Neuronal stem cell (in vitro differentiated cells): Measurements from ENCODE around the gene TGFBR3L.

ENCODE experiments used
- DNase-seq: peaks from one replicate; pipeline ENCODE4 v3.0.0-alpha.2; 2013; ENCODE audit warnings: low spot score
- H2AFZ ChIP-seq: one replicate; pipeline ENCODE4 v1.6.1; 2013; ENCODE audit warnings: mild to moderate bottlenecking, low read length, inconsistent platforms
- H2AK5ac ChIP-seq: 2 replicates; pipeline ENCODE4 v1.6.1; 2013; ENCODE audit warnings: low read depth, mild to moderate bottlenecking, inconsistent platforms, low read length, moderate library complexity, mixed read lengths
- H2BK120ac ChIP-seq: 2 replicates; pipeline ENCODE4 v1.6.1; 2013; ENCODE audit warnings: low read depth, mild to moderate bottlenecking, inconsistent platforms, low read length, moderate library complexity, mixed read lengths
- H2BK12ac ChIP-seq: one replicate; pipeline ENCODE4 v1.6.1; 2013; ENCODE audit warnings: low read length, inconsistent platforms
- H2BK15ac ChIP-seq: 2 replicates; pipeline ENCODE4 v1.6.1; 2013; ENCODE audit warnings: mild to moderate bottlenecking, low read length, inconsistent platforms, mixed read lengths
- H2BK5ac ChIP-seq: one replicate; pipeline ENCODE4 v1.6.1; 2013; ENCODE audit warnings: inconsistent platforms, mild to moderate bottlenecking, low read length, moderate library complexity
- H3K14ac ChIP-seq: one replicate; pipeline ENCODE4 v1.6.1; 2013; ENCODE audit warnings: low read length, inconsistent platforms
- H3K18ac ChIP-seq: 2 replicates; pipeline ENCODE4 v1.6.1; 2013; ENCODE audit warnings: low read length, inconsistent platforms
- H3K23ac ChIP-seq: 2 replicates; pipeline ENCODE4 v1.6.1; 2013; ENCODE audit warnings: low read depth, mild to moderate bottlenecking, mixed read lengths, low read length, inconsistent platforms; ENCODE audit not compliant: poor library complexity
- H3K27ac ChIP-seq: replicated peaks from 3 replicates; pipeline ENCODE4 v1.5.1; 2013; ENCODE audit warnings: low read length, inconsistent platforms
- H3K27me3 ChIP-seq, 3 experiments: 2 replicates each; pipeline ENCODE4 v1.6.1; 2013; ENCODE audit warnings: low read length in 3 of 3, mild to moderate bottlenecking in 2 of 3, inconsistent platforms in 1 of 3, low read depth in 1 of 3, mixed read lengths in 1 of 3, moderate library complexity in 1 of 3; ENCODE audit not compliant: control insufficient read depth in 3 of 3, insufficient read depth in 3 of 3
- H3K36me3 ChIP-seq, 2 donors: replicated peaks in 1 of 2; 2 replicates each; pipeline ENCODE4 v1.6.1; 2013; ENCODE audit warnings: low read length in 2 of 2; ENCODE audit not compliant: control insufficient read depth in 2 of 2, insufficient read depth in 2 of 2
- H3K4ac ChIP-seq: 2 replicates; pipeline ENCODE4 v1.6.1; 2013; ENCODE audit warnings: inconsistent platforms, mild to moderate bottlenecking, low read length, moderate library complexity
- H3K4me1 ChIP-seq, 2 donors: 1 replicate in 1 of 2; 2 replicates in 1 of 2; pipeline ENCODE4 v1.6.1; 2013; ENCODE audit warnings: low read length in 2 of 2, low read depth in 1 of 2; ENCODE audit not compliant: control insufficient read depth in 2 of 2, insufficient read depth in 1 of 2
- H3K4me2 ChIP-seq: one replicate; pipeline ENCODE4 v1.6.1; 2013; ENCODE audit warnings: mild to moderate bottlenecking, low read length, inconsistent platforms; ENCODE audit not compliant: insufficient read depth, poor library complexity, severe bottlenecking
- H3K4me3 ChIP-seq, 2 donors: 2 replicates each; pipeline ENCODE4 v1.5.1; 2013; ENCODE audit warnings: low read length in 2 of 2, mild to moderate bottlenecking in 2 of 2, inconsistent platforms in 1 of 2, moderate library complexity in 1 of 2
- H3K79me1 ChIP-seq: one replicate; pipeline ENCODE4 v1.6.1; 2013; ENCODE audit warnings: low read depth, mild to moderate bottlenecking, inconsistent platforms, low read length, moderate library complexity
- H3K9ac ChIP-seq: one replicate; pipeline ENCODE4 v1.6.1; 2013; ENCODE audit warnings: mild to moderate bottlenecking, low read depth, low read length, inconsistent platforms; ENCODE audit not compliant: poor library complexity
- H3K9me3 ChIP-seq, 2 donors: replicated peaks in 1 of 2; 2 replicates each; pipeline versions ENCODE3 to v1.6.1; 2013; ENCODE audit warnings: low read length in 2 of 2, mild to moderate bottlenecking in 2 of 2, inconsistent platforms in 1 of 2, low read depth in 1 of 2, mixed read lengths in 1 of 2, moderate library complexity in 1 of 2; ENCODE audit not compliant: control insufficient read depth in 2 of 2, insufficient read depth in 1 of 2
- H4K8ac ChIP-seq: one replicate; pipeline ENCODE4 v1.6.1; 2013; ENCODE audit warnings: low read depth, mild to moderate bottlenecking, inconsistent platforms, low read length, moderate library complexity
- H4K91ac ChIP-seq: one replicate; pipeline ENCODE4 v1.6.1; 2013; ENCODE audit warnings: low read length, low read depth, mild to moderate bottlenecking, inconsistent platforms; ENCODE audit not compliant: poor library complexity
- WGBS, 2 donors: extraction: QIAGEN DNeasy Blood & Tissue Kit; methylation state at CpG; one replicate each; pipeline ENCODE4 v1.1.7; 2013; ENCODE audit warnings: missing lambda C conversion rate in 2 of 2, mixed read lengths in 1 of 2; ENCODE audit not compliant: insufficient read length in 2 of 2, insufficient replicate concordance in 1 of 2; ENCODE audit errors: extremely low coverage in 2 of 2; 5-methylcytosine and 5-hydroxymethylcytosine counted together

Gene TGFBR3L

DNA sequence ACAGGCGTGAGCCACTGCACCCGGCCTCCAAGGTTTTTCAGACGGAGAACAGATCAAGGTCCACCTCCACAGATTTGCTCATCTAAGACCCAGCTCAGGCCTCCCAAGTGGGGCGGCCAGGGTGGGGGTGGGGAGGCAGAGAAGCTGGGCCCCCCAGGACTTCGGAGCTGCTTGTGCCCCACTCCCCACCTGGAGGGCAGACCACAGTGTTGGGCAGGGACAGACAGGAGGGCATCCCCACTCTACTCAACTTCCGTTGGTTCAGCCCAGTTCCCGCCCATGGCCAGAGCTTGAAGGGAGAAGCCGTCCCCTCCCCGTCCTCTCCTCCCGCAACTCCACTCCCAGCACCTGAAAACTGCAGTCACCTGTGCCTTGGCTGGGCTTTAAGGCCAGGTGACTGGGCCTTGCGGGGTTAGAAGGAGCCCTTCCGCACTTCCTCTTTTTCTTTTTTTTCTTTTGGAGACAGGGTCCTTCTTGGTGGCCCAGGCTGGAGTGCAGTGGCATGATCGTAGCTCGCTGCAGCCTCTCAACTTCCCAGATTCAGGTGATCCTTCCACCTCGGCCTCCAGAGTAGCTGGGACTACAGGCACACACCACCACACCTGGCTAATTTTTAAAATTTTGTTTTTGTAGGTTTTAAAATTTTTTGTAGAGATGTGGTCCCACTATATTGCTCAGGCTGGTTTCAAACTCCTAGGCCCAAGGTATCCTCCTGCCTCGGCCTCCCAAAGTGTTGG, 27.1 kb upstream of the TGFBR3L start:
- Histone ChIP-seq H3K4me1 (peaks cover 0 to 7% of the 10 kb centered on the region in 2 donors), H3K4me2 (peak overlapping the region; percentile 81), H3K4me3 (no peak overlapping the region), H2BK15ac (peak overlapping the region; percentile 38), H3K23ac (peak overlapping the region; percentile 65), H3K9ac (no peak overlapping the region), H3K18ac (peak overlapping the region; percentile 89), H4K91ac (no peak overlapping the region), H3K36me3 (no peaks in the 10 kb centered on the region), H3K27me3 (peaks cover 0 to 43% (median 19%) of the 10 kb centered on the region in 3 experiments), H3K4ac (no peak overlapping the region), H4K8ac (no peak overlapping the region), H2BK120ac (peak overlapping the region; percentile 31), H2BK5ac (peak overlapping the region; percentile 53), H2AFZ (no peak overlapping the region), H3K14ac (no peak overlapping the region), H3K27ac (no peak overlapping the region), H2AK5ac (peak overlapping the region; percentile 81), H2BK12ac (no peak overlapping the region), H3K79me1 (no peaks in the 10 kb centered on the region), H3K9me3 (no peaks in the 10 kb centered on the region)
- WGBS, 2 donors: no CpG with 5 or more reads among the region's 16 CpGs
- DNase-seq: no peak

DNA sequence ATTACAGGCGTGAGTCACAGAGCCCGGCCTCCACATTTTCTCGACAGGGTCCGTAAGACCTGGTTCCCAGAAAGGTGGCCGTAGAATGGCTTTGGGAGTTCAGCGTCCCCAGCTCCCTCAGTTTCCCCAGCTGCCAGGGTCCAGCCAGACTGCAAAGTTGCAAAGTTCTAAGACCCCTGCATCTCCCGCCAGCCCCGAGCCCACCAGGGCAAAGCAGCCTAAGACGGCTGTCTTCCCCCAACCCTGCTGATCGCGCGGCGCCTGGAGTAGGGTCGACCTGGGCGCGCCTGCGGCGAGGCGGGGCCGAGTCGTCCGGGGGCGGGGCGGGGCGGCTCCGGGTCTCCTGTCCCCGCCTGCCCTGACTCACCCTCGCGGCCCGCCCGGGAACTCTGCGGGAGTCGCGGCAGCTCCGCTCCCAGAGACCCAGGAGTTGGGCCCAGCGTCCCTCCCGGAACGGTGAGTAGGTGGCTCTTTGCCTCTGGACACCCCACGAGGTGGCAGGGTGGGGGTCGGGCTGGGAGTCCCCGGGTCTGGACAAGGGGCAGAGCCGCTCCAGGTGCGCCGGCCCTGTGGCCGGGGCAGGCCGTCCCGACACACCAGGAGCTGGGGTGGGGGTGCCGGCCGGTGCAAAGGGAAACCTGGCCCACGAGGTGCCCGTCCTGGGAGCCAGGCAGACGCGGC, 26.3 kb upstream of the TGFBR3L start, which contains the start of gene LRRC8E:
TSS of gene LRRC8E (plus strand) at position 366 of the 681 bp plus-strand sequence. CDS start 7,094 bp downstream, outside the sequence.
- H3K4me3 ChIP-seq: peak within 1 kb of the TSS in 1 of 2 donors; percentile 55
- H3K27me3 ChIP-seq: peaks cover 0 to 43% (median 19%) of the 10 kb centered on the region in 3 experiments
- no CpG with 5 or more reads among the region's 53 CpGs for WGBS, 2 donors

DNA sequence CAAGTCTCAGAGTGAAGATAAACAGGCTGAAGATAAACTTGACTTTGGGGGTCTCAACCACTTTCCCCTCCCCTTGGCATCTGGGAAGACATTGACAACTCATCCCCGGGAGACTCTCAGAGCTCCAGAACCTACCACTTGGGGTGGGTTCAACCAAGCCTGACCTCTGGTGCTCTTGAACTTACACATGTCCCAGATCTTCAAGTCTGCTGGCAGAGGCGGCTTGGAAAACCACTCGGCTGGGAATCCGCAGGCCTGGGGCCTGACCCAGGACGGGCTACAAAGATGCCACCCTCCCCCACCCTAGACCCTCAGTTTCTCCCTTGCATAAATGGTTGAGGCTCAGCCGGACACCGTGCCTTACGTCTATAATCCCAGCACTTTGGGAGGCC, 25.8 kb upstream of the TGFBR3L start:
- no peak overlapping the region for H2BK12ac ChIP-seq
- H2BK15ac ChIP-seq: peak overlapping the region; percentile 69
- no peaks in the 10 kb centered on the region for H3K36me3 ChIP-seq
- H3K27ac ChIP-seq: no peak overlapping the region
- H4K8ac ChIP-seq: no peak overlapping the region
- peak overlapping the region in 1 of 2 donors; percentile 55 for H3K4me3 ChIP-seq
- peaks cover 0 to 43% (median 19%) of the 10 kb centered on the region in 3 experiments for H3K27me3 ChIP-seq
- H2BK5ac ChIP-seq: no peak overlapping the region
- no peaks in the 10 kb centered on the region for H3K9me3 ChIP-seq
- peak overlapping the region; percentile 91 for H2AFZ ChIP-seq
- peak overlapping the region; percentile 85 for H3K18ac ChIP-seq
- H3K23ac ChIP-seq: no peak overlapping the region
- WGBS, 2 donors: no CpG with 5 or more reads among the region's 8 CpGs
- H3K4me2 ChIP-seq: peak overlapping the region; percentile 81
- H3K4ac ChIP-seq: no peak overlapping the region
- H3K9ac ChIP-seq: no peak overlapping the region
- peaks cover 0 to 7% of the 10 kb centered on the region in 2 donors for H3K4me1 ChIP-seq
- no peak overlapping the region for H2BK120ac ChIP-seq
- no peak for DNase-seq
- no peak overlapping the region for H4K91ac ChIP-seq
- H3K14ac ChIP-seq: no peak overlapping the region
- no peaks in the 10 kb centered on the region for H3K79me1 ChIP-seq
- H2AK5ac ChIP-seq: no peak overlapping the region

More for the DNA sequence above, 26.3 kb upstream of the TGFBR3L start, which contains the start of gene LRRC8E:
- peak within 1 kb of the TSS; percentile 53 for H2BK5ac ChIP-seq
- peak within 1 kb of the TSS; percentile 31 for H2BK120ac ChIP-seq
- H2AFZ ChIP-seq: peak within 1 kb of the TSS; percentile 91
- DNase-seq: peak; percentile 63
- H2BK12ac ChIP-seq: no peak within 1 kb of the TSS
- peak within 1 kb of the TSS; percentile 81 for H2AK5ac ChIP-seq
- H3K18ac ChIP-seq: peak within 1 kb of the TSS; percentile 89
- peak within 1 kb of the TSS; percentile 92 for H3K23ac ChIP-seq
- H3K9me3 ChIP-seq: no peaks in the 10 kb centered on the region
- no peak within 1 kb of the TSS for H4K91ac ChIP-seq
- H3K27ac ChIP-seq: no peak within 1 kb of the TSS
- H3K79me1 ChIP-seq: no peaks in the 10 kb centered on the region
- H3K14ac ChIP-seq: no peak within 1 kb of the TSS
- peaks cover 0 to 7% of the 10 kb centered on the region in 2 donors for H3K4me1 ChIP-seq
- H3K9ac ChIP-seq: no peak within 1 kb of the TSS
- no peak within 1 kb of the TSS for H4K8ac ChIP-seq
- H3K4ac ChIP-seq: no peak within 1 kb of the TSS
- peak within 1 kb of the TSS; percentile 81 for H3K4me2 ChIP-seq
- H3K36me3 ChIP-seq: no peaks in the 10 kb centered on the region
- peak within 1 kb of the TSS; percentile 69 for H2BK15ac ChIP-seq
